Measurements from ENCODE around the gene STAT3. TPM values are rescaled to one million over a fixed set of nuclear protein-coding genes. Genes with fewer than 3 reads are reported as not detected.

The STAT3 gene
- total RNA-seq, 1 donor from 2014 or later = 105 TPM

DNA sequence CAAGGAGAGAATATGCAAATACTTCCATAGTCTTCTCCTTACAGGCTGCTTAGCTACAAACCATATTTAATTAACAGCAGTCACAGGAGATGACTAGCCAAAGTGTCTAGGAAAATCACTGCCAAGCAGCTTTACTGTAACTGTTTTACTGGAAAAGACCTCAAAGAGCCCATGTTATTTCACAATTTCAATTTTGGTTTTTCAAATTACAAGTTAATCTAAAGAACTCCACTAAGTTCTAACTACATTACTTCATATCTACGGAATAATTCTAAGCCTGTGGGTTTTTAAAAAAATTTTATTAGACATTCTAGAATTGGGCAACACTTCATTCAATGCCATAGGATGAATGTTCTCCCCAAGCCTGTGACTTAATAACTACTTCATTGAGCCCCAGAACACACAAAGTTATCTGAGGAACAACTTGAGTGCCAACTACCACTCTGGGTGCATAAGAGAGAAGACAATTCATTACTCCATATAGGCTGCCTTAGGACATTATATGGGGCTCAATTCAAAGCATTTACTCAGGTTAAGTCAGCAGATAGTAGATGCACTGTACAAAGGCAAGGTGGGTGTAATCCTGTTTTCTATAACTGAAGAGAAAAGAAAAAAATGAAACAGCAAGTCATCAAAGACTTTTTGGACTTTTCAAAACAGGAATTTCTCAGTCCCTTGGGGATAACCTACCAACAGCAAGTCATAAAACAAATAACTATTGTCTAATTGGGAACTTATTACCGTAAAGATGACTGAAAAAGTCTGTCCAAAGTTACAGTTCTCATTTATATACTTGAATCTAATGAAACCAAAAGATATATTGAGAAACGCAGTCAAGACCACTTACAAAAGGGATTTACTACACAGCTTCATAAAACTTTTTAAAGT, 33.0 kb downstream of the STAT3 start:
- intact Hi-C loops (cut with micrococcal nuclease) = no loop called here

DNA sequence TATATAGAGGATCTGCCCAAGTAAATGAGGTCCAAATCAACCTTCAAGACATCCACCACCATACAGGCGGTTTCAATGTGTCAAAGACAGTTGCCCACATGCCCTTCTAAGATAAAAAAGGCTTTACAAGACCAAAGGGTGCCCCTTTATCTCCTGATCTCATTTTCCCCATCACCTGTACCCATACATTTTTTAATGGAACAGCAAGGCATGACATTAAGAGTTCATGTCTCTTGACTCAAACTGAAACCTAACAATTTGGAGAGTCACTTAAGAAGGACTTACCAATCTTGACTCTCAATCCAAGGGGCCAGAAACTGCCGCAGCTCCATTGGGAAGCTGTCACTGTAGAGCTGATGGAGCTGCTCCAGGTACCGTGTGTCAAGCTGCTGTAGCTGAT, 40.1 kb downstream of the STAT3 start:
- intact Hi-C loops (cut with micrococcal nuclease) = no loop called here

DNA sequence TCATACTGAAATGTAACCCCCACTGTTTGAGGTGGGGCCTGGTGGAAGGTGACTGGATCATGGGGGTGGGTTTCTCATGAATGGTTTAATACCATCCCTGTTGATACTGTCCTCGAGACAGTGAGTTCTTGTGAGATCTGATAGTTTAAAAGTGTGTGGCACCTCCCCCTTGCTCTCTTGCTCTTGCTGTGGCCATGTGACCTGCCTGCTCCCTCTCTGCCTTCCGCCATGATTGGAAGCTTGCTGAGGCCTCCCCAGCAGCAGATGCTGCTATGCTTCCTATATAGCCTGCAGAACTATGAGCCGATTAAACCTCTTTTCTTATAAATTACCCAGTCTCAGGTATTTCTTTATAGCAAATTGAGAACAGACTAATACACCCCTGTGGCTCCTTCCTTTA, 40.6 kb downstream of the STAT3 start:
- intact Hi-C loops (cut with micrococcal nuclease) = no loop called here

DNA sequence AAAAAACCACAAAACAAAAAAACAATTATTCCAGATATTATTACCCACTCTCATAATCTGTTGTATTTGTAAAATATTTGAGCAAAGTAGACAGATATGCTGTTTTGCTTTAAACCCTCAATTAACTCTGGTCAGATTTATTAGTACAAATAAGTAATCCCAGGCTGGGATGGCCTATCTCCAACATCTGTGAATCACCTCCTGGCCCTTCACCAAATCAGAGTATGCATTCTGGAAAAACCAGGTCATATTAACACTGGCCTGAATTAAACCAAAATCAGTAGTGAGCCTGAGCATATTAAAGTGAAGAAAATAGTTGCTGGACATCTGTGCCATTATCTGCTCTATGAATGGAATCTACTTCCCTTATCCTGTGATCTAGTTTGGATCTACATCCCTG, 41.0 kb downstream of the STAT3 start:
- intact Hi-C loops (cut with micrococcal nuclease) = no loop called here

DNA sequence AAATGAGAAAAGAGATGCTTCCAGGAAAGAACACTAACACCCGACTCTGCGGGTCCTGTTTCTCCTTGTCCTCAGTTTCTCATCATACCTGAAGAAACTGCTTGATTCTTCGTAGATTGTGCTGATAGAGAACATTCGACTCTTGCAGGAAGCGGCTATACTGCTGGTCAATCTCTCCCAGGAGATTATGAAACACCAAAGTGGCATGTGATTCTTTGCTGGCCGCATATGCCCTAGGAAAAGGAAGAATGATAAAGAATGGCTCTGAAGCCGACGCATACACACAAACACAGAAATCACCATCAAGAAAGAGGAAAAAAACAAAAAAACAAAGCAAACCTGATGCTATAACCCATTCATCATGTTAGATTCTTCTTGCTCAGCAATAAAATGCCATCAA, 41.8 kb downstream of the STAT3 start:
- intact Hi-C loops (cut with micrococcal nuclease) = no loop called here

DNA sequence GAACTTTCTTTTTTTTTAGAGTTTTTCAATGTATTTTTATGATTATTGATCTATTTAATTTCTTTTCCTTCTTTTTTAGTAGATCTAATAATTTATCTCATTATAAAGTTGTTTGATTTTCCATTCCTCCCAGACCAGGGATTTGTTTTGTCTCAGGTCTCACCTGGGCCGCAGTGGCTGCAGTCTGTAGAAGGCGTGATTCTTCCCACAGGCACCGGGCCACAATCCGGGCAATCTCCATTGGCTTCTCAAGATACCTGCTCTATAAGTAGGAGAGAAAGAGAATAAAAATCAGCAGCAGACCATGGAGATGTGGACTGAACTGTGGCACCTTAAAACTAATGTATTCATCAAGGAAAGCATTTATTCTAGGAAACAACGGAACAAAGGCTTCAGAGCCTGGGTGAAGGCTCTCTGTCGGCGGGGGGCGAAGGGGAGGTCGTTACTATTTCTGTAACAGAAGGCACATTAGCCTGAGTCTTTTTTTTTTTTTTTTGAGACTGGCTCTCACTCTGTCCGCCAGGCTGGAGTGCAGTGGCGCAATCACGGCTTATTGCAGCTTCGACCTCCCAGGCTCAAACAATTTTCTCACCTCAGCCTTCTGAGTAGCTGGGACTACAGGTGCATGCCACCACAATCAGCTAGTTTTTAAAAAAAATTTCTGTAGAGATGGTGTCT, 42.7 kb downstream of the STAT3 start:
- intact Hi-C loops (cut with micrococcal nuclease) = no loop called here

DNA sequence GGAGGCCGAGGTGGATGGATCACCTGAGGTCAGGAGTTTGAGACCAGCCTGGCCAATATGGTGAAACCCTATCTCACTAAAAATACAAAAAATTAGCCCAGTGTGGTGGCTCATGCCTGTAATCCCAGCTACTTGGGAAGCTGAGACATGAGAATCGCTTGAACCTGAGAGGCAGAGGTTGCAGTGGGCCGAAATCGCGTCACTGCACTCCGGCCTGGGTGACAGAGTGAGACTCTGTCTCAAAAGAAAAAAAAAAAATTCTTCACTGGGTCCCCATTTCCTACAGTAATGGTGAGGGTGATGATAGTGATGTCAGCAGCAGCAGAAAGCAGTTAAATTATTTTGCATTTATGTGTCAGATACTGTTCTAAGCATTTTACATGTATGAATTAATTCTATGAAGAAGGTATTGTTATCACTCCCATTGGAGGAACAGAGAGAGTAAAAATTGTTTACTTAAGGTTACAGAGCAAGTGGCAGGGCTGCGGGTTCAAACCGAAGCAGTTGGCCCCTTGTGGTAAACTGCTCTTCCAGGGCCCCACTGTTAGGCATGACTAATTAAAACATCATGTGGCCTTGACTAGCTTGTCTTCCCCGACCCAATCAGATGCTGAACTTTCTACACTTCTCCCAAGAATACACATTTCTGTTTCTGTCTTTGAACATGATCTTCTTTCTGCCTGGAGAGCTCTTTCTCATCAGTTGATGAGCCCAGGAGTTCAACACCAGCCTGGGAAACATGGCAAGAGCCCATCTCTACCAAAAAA, 45.8 kb downstream of the STAT3 start:
- intact Hi-C loops (cut with micrococcal nuclease) = no loop called here

DNA sequence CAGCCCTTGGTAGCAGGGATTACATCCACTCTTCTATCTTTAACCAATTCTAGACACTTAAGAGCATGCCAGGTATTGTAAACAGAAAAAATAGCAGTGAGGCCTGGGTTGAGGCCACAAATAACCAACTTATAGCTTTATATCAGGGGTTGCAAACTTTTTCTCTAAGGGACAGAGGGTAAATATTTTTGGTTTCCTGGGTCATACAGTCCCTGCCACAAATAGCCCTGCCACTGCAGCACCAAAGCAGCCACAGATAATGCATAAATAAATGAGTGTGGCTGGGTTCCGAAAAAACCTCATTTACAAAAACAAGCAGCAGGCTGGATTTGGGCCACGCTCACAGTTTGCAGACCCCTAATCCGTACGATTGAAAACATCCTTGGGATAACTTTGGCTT, 46.7 kb downstream of the STAT3 start:
- intact Hi-C loops (cut with micrococcal nuclease) = no loop called here

DNA sequence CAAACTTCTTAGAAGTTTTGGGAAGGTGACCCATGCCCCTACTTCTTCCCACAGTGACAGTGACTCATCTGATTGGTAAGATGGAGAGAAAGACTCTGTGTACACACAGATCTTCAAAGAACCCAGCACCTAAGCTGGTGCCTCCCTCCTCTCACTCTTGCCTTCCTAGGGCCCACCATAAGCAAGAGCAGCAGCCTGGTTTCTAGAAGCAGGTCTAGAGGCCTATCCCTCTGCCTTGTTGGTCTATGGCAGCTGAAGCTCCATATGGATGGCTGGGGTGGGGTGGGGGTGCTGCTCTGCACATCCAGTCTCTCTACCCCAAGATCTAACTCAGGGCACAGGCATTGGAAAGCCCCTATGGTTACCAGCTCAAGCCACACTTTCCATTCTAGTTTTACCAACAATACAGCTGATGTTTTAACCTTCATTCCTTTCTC, 47.5 kb downstream of the STAT3 start:
- intact Hi-C loops (cut with micrococcal nuclease) = no loop called here

DNA sequence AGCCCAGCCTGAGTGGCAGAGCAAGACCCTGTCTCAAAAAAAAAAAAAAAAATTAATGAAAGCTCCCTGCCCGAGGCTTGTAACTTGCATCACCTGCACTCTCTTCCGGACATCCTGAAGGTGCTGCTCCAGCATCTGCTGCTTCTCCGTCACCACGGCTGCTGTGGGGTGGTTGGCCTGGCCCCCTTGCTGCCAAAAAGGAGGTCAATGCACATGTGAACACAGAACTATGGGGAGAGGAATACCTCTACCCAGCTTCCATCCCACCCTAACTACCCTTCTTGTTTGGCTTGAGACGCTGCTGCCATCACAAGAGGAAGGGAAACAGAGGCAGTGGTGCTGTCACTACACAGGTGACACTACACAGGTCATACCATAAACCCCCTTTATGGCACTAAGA, 49.0 kb downstream of the STAT3 start:
- intact Hi-C loops (cut with micrococcal nuclease) = loop anchor here (2.0 kb wide), 1 partner anchor 16 kb away; no protein-coding TSS in a partner anchor

DNA sequence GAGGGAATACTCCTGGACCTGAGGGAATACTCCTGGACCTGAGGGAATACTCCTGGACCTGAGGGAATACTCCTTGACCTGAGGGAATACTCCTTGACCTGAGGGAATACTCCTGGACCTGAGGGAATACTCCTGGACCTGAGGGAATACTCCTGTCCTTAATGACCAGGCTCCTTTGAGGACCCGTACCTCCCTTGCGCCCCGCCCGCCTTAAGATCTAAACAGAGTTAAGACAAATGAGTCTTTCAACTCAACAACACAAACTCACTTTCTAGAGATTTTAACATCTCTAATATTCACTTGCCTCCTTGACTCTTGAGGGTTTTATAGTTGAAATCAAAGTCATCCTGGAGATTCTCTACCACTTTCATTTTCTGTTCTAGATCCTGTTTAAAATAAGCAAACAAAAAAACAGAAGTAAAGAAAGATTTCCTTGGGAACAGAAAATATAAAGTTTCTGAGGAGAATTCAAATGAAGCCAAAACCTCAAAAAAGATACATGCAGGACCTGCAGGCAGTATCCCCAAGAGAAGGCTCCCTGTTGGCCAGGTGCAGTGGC, 49.7 kb downstream of the STAT3 start:
- intact Hi-C loops (cut with micrococcal nuclease) = loop anchor here (2.0 kb wide), 1 partner anchor 16 kb away; no protein-coding TSS in a partner anchor

DNA sequence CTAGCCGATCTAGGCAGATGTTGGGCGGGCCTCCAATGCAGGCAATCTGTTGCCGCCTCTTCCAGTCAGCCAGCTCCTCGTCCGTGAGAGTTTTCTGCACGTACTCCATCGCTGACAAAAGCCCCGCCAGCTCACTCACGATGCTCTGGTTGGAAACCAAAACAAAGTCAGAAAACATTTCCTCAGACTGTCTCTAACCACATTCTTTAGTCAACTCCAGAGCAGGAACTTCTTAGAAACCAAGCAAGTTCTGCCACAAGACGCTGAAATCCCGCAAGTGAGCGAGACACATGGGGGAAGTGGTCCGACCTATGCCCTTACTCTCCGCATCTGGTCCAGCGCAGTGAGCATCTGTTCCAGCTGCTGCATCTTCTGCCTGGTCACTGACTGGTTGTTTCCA, 50.8 kb downstream of the STAT3 start:
- intact Hi-C loops (cut with micrococcal nuclease) = loop anchor here (1.0 to 2.0 kb wide), 3 partner anchors 49 to 147 kb away; partner anchors contain the start of genes STAT3 and STAT5A

DNA sequence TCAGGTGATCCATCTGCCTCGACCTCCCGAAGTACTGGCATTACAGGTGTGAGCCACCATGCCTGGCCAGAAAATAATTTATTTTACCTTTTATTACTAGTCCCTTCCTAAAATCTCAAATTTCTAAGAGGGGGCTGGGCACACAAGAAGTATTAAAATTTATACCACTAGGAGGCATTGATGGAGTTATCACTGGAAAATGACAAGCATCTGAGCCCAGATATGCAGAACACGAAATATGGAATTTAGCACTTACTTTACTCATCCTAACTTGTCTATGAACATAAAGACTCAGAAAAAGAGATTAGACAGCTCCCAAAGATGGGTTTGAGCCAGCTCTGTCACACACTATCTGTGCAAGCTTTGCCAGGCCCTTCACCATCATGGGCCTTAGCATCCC, 53.6 kb downstream of the STAT3 start:
- intact Hi-C loops (cut with micrococcal nuclease) = no loop called here

DNA sequence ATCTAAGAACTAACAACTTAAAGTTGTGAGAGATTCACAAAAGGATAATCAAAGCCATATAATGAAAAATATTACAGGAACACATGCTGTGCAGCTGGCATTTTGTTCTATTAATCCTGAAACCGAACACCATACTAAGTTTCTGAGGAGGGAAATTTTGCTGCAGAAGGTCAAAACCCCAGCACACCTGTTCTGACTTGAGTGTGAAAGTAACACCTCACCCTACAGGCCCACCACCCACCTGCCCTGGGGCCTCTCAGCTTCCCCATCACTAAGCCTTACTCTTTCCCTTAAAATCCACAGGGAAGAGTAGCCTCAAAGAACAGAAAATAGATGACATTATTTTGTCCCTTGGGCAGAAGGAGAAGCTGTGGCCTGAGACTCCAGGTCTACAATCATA, 55.2 kb downstream of the STAT3 start:
- intact Hi-C loops (cut with micrococcal nuclease) = no loop called here

DNA sequence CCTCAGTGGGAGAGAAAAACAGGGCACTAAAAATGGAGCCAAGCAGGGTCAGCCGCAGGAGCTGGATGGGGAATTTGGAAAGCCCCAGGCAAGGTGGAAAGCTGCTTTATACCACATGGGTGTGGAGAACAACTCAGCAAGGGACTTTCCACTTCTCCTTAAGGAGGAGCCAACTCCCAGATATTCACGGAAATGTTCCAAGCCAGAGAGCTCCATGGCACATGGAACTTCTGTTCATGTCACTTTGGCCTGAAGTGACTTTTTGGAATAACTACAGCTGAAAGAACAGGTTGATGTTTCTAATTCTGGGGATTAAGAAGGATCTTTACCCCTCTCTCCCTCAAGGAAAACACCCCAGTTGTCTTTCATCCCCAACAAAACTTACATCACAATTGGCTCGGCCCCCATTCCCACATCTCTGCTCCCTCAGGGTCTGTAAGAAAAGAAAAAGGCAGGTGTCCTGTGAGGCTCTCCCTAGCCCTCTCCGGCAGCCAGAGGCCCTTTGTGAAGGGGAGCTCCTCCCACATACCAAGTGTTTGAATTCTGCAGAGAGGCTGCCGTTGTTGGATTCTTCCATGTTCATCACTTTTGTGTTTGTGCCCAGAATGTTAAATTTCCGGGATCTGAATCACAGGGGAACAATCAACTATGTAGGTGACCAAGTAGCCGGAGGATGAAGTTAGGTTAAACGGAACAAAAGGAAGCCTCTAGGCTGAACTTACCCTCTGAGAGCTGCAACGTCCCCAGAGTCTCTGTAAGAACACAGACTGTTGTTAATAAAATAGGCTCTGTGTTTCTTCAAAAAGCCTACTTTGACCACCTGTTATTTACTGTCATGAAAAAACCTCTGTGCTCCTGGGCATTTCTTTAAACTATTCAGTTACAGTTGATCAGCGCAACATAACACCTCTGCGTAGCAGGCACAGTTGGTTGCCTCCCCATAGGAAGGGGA, 58.9 kb downstream of the STAT3 start:
- intact Hi-C loops (cut with micrococcal nuclease) = no loop called here

DNA sequence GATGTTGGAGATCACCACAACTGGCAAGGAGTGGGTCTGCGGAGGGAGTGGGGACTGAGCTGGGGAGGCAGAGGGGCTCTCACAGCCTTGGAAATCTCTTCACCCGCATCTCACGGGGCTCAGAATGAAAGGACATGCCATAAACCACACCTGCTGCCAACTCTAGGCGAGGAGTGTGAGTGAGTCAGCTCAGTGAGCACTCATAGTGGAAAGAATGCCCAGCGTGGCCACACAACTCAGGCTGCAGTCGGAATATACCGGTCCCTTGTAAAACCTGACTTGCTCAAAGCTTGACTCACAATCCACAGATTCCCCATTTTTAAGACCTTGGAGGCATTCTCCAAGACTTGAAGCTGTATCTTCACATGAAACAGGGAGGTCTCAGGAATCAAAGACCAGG, 63.2 kb downstream of the STAT3 start:
- intact Hi-C loops (cut with micrococcal nuclease) = no loop called here

DNA sequence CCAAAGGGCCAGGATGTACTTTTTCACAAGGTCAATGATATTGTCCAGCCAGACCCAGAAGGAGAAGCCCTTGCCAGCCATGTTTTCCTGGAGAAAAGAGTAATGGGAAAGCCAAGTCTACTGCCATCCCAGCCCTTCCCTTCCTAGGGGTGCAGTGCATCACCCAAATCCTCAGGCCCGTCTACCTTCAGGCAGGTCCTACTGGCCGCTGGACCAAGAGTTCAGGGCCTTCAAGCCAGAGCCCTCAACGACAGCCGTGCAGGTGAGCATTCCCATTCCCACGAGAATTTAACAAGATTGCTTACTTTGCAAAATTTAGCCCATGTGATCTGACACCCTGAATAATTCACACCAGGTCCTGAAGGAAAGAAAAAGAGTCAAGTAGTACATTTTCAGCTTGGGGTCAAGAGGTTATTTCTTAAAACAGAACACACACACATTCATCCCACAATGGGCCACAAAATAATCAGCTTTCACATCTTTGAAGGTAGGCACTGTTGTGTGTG, 64.9 kb downstream of the STAT3 start:
- intact Hi-C loops (cut with micrococcal nuclease) = loop anchor here (2.0 to 5.0 kb wide), 3 partner anchors 15 to 193 kb away; partner anchors contain the start of gene STAT3

DNA sequence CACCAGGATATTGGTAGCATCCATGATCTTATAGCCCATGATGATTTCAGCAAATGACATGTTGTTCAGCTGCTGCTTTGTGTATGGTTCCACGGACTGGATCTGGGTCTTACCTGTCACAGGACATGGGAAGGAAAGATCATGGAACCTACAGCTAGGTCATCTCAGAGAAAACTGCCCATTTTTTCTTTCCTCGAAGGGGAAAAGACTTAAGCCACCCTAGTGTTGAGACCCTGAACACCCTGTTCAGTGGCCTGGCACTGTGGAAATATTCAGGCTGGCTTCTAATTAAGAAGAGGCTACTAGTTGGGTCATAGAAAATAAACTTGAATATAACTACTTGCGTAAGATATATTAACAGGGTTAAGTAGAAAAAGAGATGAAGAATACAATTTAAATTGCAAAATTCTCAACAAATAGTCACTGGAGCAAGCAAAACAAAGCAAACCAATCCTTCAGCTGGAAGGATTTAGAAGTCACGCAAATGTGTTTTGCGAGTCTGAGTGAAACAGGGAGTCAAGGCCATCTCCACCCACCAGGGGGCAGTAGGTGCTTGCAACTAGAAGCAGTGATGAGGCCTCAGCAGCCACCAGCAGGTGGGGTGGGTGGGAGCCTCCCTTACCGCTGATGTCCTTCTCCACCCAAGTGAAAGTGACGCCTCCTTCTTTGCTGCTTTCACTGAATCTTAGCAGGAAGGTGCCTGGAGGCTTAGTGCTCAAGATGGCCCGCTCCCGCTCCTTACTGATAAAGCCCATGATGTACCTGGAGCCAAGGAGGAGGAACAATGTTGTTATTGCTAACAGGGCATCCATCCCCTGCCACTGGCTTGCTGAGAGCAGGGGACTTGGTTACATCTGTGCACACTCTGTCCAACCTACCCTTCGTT, 65.6 kb downstream of the STAT3 start:
- intact Hi-C loops (cut with micrococcal nuclease) = loop anchor here (1.0 to 5.0 kb wide), 4 partner anchors 16 to 194 kb away; partner anchors contain the start of gene STAT3

DNA sequence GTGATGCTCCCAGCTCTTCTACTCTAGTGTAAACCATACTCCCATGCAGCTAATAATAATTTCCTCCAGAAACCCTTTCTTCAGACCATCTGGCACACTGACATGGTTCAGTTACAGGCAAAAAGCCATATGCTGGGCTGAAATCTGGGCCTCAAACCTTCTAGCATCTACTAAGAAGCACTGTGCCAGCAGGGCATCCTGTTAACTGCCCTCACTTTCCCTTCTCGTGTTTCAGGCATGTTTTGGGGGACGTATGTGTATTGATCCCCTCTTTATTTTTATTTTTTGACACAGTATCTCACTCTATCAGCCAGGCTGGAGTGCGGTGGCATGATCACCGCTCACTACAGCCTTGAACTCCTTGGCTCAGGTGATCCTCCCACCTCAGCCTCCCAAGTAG, 66.7 kb downstream of the STAT3 start:
- intact Hi-C loops (cut with micrococcal nuclease) = loop anchor here (5.0 kb wide), 1 partner anchor 66 kb away; the partner anchor contains the start of gene STAT3
